ENCODE data around the gene SLC31A2.
A peak's percentile ranks its signal among the peaks of the same experiment; 100 is the strongest.
"Not testable (repeated sequence)": the region's sequence is repeated elsewhere in the genome, so short reads cannot be mapped to it uniquely, and the experiment has no call there.

The SLC31A2 gene

GRCh38 chr9:113150670-113151611 lies at the start of gene SLC31A2:
Gene SLC31A2 (plus strand): TSS chr9:113151007. CDS start chr9:113151075, 68 bp downstream.
- peak; percentile 90 for DNase-seq

- not testable (repeated sequence) for DNase-seq
Measured at GRCh38 chr9:113105345-113105744, 45.5 kb upstream of the SLC31A2 start.

- DNase-seq = not testable (repeated sequence)
Measured at GRCh38 chr9:113111065-113111951, 39.5 kb upstream of the SLC31A2 start.

GRCh38 chr9:113112706-113113510 lies 37.9 kb upstream of the SLC31A2 start:
- DNase-seq = not testable (repeated sequence)

GRCh38 chr9:113118829-113119228 lies 32.0 kb upstream of the SLC31A2 start:
- not testable (repeated sequence) for DNase-seq

GRCh38 chr9:113125386-113126035 lies 25.3 kb upstream of the SLC31A2 start:
- DNase-seq = no peak

GRCh38 chr9:113129466-113129865 lies 21.3 kb upstream of the SLC31A2 start:
- DNase-seq = no peak

GRCh38 chr9:113129884-113130283 lies 20.9 kb upstream of the SLC31A2 start:
- DNase-seq = no peak

- no peak for DNase-seq
Measured at GRCh38 chr9:113131689-113132151, 19.1 kb upstream of the SLC31A2 start.

- DNase-seq = no peak
Measured at GRCh38 chr9:113137196-113138168, 13.3 kb upstream of the SLC31A2 start.

- DNase-seq = no peak
Measured at GRCh38 chr9:113138760-113139159, 12.0 kb upstream of the SLC31A2 start.

- no peak for DNase-seq
Measured at GRCh38 chr9:113139225-113139829, 11.5 kb upstream of the SLC31A2 start.

GRCh38 chr9:113139953-113140352 lies 10.9 kb upstream of the SLC31A2 start:
- no peak for DNase-seq

- DNase-seq = not testable (repeated sequence)
Measured at GRCh38 chr9:113140896-113141295, 9.9 kb upstream of the SLC31A2 start.

GRCh38 chr9:113143432-113144227 lies 7.2 kb upstream of the SLC31A2 start:
- DNase-seq = no peak

GRCh38 chr9:113148372-113148705 lies 2.5 kb upstream of the SLC31A2 start:
- no peak for DNase-seq

GRCh38 chr9:113148781-113149510 lies 1.9 kb upstream of the SLC31A2 start:
- no peak for DNase-seq

GRCh38 chr9:113149561-113149960 lies 1.2 kb upstream of the SLC31A2 start:
- not testable (repeated sequence) for DNase-seq

Data from activated naive CD4-positive, alpha-beta T cell treated with Interleukin-2 at 50 U/mL for 16 hours (primary cell).